Measurements from ENCODE around the gene UGT1A3.

The UGT1A3 gene

GRCh38 chr2:233758141-233758540 is 29.3 kb downstream of the UGT1A3 start:
- no peak for DNase-seq (ENCODE audit: low read depth)

- DNase-seq (ENCODE audit: low read depth): no peak
Observed at GRCh38 chr2:233758849-233759248, 30.0 kb downstream of the UGT1A3 start.

GRCh38 chr2:233760043-233760442 is 31.2 kb downstream of the UGT1A3 start, which contains the start of gene UGT1A1:
Gene UGT1A1 (plus strand): TSS chr2:233760270. CDS start chr2:233760288, 18 bp downstream.
- DNase-seq (ENCODE audit: low read depth): no peak

- DNase-seq (ENCODE audit: low read depth): no peak
Observed at GRCh38 chr2:233761040-233761769, 32.4 kb downstream of the UGT1A3 start.

GRCh38 chr2:233764264-233764663 is 35.4 kb downstream of the UGT1A3 start:
- no peak for DNase-seq (ENCODE audit: low read depth)

- DNase-seq (ENCODE audit: low read depth): no peak
Observed at GRCh38 chr2:233764761-233765160, 35.9 kb downstream of the UGT1A3 start.

- no peak for DNase-seq (ENCODE audit: low read depth)
Observed at GRCh38 chr2:233766416-233766815, 37.6 kb downstream of the UGT1A3 start.

- no peak for DNase-seq (ENCODE audit: low read depth)
Observed at GRCh38 chr2:233768076-233768475, 39.2 kb downstream of the UGT1A3 start.

- no peak for DNase-seq (ENCODE audit: low read depth)
Observed at GRCh38 chr2:233769260-233769659, 40.4 kb downstream of the UGT1A3 start.

GRCh38 chr2:233772153-233772552 is 43.3 kb downstream of the UGT1A3 start:
- no peak for DNase-seq (ENCODE audit: low read depth)

GRCh38 chr2:233772583-233772982 is 43.7 kb downstream of the UGT1A3 start:
- no peak for DNase-seq (ENCODE audit: low read depth)

GRCh38 chr2:233773854-233774253 is 45.0 kb downstream of the UGT1A3 start:
- no peak for DNase-seq (ENCODE audit: low read depth)

- DNase-seq (ENCODE audit: low read depth): no peak
Observed at GRCh38 chr2:233775414-233775813, 46.6 kb downstream of the UGT1A3 start.

GRCh38 chr2:233778030-233778429 is 49.2 kb downstream of the UGT1A3 start, which contains the start of gene MROH2A:
Gene MROH2A (plus strand): TSS chr2:233778330. CDS start chr2:233779359, 1,029 bp downstream.
- no peak for DNase-seq (ENCODE audit: low read depth)

- no peak for DNase-seq (ENCODE audit: low read depth)
Observed at GRCh38 chr2:233779722-233780121, 50.9 kb downstream of the UGT1A3 start.

GRCh38 chr2:233780771-233781170 is 51.9 kb downstream of the UGT1A3 start:
- no peak for DNase-seq (ENCODE audit: low read depth)

- no peak for DNase-seq (ENCODE audit: low read depth)
Observed at GRCh38 chr2:233789554-233789953, 60.7 kb downstream of the UGT1A3 start.

GRCh38 chr2:233791151-233791882 is 62.5 kb downstream of the UGT1A3 start:
- DNase-seq (ENCODE audit: low read depth): no peak

- DNase-seq (ENCODE audit: low read depth): no peak
Observed at GRCh38 chr2:233791883-233792329, 63.1 kb downstream of the UGT1A3 start.

- DNase-seq (ENCODE audit: low read depth): no peak
Observed at GRCh38 chr2:233792720-233793119, 63.9 kb downstream of the UGT1A3 start.

- no peak for DNase-seq (ENCODE audit: low read depth)
Observed at GRCh38 chr2:233793465-233794127, 64.8 kb downstream of the UGT1A3 start.

GRCh38 chr2:233794128-233794658 is 65.4 kb downstream of the UGT1A3 start:
- no peak for DNase-seq (ENCODE audit: low read depth)
